GM21786 (cell line): ENCODE measurements around the gene HDAC4.

Source experiments
- ATAC-seq: cut with Tn5 transposase; IDR thresholded peaks from one replicate; pipeline ENCODE4 v1.9.1; 2021; ENCODE audit not compliant: unreplicated experiment

Gene HDAC4

GRCh38 chr2:239194731-239195317 is 206.0 kb downstream of the HDAC4 start:
- ATAC-seq = no peak

DNA sequence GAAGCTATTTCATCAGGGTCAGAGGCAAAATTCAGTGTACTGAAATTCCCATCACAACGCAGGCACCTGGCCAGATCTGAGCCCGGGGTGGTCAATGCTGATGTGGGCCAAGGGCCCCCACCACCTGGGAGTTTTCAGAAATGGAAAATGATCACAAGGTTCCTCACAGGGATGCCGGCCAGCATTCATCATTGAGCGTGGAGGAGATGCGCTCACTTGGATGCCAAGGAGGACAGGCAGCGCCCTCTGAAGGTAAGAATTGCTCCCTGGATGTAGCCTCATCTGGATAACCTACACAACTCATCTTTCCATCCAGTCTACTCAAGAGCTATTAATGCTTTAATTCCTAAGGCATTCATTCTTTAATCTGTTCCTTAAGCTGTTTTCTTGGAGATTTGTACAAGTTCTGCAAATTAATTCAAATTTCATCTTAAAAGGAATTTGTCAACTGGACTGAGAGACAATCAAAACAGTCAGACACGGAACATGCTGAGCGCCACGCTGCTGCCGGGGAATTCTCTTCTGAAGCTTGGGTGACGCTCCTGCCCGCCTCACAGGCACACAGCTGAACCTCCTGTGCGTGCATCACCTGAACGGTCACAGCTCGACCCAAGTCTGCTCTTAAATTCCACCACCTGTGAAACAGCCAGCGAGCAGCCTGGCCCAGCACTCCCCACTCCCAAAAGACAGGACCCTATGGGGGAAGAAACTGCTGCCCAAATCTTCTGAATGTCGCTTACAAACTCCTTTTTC is 206.7 kb downstream of the HDAC4 start:
- no peak for ATAC-seq

DNA sequence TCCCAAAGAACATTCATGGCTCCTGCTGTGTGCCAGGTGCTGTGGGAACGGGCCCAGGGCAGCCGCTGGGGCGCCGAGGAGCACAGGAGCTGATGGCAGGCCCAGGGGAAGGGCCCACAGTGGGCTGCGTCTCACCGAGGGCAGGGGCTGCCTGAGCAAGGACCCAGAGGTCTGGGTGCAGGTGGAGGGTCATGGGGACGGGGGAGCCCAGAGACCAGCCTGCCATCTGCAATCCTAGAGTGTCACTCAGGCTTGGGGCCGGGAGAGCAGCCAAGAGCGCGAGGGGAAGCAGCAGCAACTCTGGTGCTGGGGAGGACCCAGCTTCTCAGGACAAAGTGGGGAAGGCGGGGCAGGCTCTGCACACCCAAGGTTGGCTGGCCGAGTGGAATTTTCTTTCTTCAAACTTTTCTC is 207.4 kb downstream of the HDAC4 start:
- ATAC-seq = no peak

DNA sequence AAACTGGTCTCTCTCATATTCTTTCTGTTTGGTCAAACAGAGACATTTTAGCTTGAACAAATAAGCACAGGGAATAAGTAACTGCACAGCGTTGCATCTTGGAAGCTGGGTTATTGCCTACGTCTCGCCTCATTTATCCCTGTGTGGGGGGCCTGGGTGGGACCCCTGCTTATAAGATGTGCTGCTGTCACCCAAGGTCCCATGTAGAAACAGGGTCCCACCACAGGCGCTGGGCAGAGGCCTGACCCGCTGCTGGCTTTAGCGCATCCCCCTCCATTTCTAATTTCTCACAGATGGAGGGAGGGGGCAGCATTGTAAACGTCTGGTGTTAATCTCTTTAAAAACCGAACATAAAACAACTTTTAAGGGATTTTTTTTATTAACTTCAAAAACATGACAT is 207.8 kb downstream of the HDAC4 start:
- ATAC-seq = no peak

DNA sequence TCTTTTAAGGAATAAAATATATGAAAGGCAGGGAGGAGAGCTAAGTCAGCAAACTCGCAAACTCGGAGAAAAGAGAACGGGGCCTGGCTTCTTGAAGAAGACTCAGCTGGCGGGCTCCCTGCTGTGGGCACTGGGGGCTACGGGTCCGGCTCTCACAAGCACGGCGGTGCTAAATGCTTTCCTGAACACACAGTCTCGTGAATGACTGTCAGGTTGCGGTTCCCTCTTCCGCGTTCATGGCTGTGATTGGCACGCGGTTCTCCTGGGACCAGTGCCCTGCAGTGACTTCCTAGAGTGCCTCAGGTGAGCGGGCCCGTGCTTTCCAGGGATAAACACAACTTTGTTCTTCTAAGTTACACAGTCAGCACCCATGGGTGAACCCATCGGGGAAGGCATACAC is 208.4 kb downstream of the HDAC4 start:
- no peak for ATAC-seq

DNA sequence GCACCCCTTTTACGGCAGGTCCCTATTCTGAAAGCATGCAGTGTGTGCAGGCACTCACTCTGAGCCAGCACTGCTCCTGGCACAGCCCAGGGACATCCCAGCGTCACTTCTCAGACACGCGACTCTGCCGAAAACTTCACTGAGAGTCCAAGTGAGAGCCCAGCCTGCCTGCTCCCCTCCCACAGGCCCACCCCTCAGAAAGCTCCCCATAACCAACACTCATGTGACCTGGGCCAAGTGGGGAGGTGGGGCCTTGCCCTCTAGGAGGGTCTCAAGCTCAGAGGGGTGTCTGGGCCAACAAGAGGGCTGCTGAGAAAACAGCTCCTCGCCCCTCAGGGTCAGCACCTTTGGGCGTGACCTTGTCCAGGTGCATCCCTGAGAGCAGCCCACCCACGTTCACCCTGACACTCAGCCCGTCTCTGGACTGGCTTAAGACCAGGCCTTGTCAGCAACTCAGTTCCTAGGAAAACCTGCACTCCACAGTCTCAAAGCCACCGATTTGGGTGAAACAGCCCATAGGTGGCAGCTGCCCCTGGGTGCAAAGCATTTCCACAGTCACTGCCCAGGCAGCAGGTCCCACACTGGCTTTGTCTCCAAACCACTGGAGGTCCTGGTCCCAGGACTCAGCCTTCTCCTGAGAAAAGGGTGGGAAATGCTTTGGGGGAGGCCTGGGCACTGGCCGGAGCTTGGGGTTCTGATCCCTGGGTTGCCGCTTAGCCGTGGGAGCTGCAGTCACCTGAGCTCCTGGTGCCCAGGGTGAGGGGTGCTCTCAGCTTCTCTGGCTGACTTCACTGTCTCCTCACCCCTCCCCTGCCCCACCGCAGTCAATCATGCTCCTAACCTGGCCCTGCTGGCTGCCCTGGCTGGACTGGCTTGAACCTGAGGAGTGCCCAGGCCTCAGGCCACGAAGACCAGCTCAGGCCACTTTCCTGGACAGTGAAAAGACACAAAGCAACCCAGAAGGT is 209.6 kb downstream of the HDAC4 start:
- no peak for ATAC-seq

DNA sequence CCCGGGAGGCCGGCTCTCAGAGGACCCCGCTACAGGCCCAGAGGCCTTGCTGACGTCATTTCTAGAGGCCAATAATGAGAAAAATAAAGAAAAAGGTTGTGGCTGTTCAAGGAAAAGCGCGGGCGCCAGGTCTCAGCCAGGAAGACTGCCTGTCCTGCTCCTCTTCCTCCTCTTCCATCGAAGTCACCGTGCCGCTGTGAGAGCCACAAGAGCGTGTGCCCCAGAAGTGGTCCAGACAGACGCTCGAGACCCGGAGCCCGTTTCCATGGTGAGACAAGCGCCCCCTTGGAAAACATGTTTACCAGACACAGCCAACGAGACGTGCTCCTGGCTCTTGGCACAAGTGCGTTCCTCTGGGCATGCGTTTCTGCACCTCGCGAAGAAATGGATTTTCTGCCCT is 210.5 kb downstream of the HDAC4 start:
- no peak for ATAC-seq

GRCh38 chr2:239189711-239190131 is 211.1 kb downstream of the HDAC4 start:
- ATAC-seq = no peak

- ATAC-seq = no peak
Measured at GRCh38 chr2:239188536-239188935, 212.3 kb downstream of the HDAC4 start.

GRCh38 chr2:239187464-239188253 is 213.2 kb downstream of the HDAC4 start:
- ATAC-seq = no peak

DNA sequence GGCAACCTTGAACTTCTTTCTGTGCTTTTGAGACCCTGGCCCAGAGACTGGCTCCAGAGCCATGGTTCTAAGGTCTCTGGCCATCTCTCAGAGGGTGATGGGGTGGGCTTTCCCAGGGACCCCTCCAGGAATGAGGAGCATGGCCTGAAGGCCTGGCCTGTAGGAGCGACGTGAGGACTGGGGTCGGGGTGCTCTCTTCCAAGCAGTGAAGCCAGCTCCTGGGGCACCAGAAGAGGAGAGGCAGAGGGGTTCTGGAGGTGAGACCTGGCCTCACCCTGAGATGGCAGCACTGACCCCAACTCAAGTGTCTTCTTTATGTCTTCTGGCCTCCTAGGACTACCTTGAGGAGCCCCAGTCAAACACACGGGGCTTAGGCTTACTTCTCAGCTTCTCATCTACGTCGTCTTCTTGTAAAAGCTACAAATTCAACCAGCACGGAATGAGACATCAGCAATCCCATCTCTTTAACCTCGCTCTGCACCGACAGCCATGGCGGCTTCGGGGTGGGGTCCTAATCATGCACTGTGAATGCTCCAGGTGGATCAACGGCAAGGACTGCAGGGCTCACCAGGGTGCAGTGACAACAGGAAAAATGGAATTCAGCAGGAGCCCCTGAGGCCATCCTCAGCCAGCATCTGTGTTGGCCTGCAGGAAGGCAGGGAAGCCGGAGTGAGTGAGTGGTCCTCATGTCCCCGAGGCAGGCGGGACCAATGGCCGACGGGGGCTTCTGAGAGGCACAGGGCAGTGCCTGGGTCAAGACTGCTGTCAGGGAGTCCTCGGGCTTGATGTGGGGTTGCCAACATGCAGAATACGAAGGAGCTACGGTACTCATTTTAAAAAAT is 214.1 kb downstream of the HDAC4 start:
- no peak for ATAC-seq

- no peak for ATAC-seq
Measured at GRCh38 chr2:239184968-239185903, 215.6 kb downstream of the HDAC4 start.

DNA sequence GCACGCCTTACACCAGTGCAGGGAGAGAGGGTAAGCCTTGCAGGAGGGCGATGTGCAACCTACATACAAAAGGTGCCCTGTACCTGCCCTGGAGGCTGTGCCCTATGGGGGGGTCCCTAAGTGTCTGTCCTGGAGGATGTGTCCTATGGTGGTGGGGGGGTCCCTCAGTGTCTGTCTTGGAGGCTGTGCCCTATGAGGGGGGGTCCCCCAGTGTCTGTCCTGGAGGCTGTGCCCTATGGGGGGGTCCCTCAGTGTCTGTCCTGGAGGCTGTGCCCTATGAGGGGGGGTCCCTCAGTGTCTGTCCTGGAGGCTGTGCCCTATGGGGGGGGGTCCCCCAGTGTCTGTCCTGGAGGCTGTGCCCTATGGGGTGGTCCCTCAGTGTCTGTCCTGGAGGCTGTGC is 216.6 kb downstream of the HDAC4 start:
- no peak for ATAC-seq

GRCh38 chr2:239182981-239183791 is 217.6 kb downstream of the HDAC4 start:
- ATAC-seq = no peak

GRCh38 chr2:239181903-239182581 is 218.8 kb downstream of the HDAC4 start:
- no peak for ATAC-seq

DNA sequence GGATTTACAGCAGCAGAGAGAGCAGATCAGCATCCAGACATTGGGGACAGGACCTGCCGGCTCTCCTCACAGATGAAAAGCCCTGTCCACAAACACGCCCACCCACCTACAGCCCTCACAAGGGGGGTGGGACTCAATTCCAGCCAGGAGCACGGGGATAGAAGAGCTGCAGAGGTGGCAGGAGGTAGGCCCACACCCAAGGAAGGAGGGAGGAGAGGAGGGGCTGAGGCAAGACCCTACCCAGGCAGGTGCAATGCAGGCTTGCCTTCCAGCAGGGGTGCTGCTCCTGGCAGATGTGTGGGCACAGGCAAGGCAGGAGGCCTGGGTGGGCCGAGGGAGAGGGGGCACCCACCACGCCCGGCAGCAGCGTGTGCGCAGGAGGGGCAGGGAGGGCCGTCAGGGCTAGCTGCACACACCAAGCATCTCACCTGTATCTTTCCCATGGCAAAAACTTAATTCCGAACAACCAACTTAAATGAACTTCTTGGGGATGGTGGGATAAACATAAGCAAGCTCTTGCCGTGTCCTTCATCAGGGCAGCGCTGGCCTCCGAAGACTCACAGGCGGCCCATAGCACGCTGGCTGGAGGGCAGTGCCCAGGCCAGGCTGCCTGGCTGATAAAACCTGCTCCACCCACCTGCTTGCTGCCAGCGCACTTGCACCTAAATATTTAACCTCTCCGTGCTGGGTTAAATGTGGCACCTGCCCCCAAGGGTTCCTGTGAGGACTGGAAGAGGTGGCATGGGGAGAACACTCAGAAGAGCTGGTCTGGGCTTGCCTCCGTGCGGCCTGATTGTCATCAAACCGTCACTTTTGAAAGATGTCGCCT is 219.5 kb downstream of the HDAC4 start:
- ATAC-seq = no peak
